Gastroesophageal sphincter (tissue), 3 donors: ENCODE data around the gene B3GNT5.

Source experiments
- POLR2A ChIP-seq, 2 donors: fragments of 450-650 bp; IDR thresholded peaks; one replicate each; pipeline ENCODE4 v1.6.1; 2017; ENCODE audit warnings: antibody characterized with exemption in 2 of 2, mild to moderate bottlenecking in 2 of 2, moderate library complexity in 1 of 2
- POLR2AphosphoS5 ChIP-seq: sonication (generic); formaldehyde crosslinking; IDR thresholded peaks from one replicate; pipeline ENCODE4 v1.6.1; 2017; ENCODE audit warnings: antibody characterized with exemption
- TF ChIP-seq, protein P1 (sequence below), 4 experiments: fragments of 200-600 bp in 2 of 4; fragments of 450-650 bp in 2 of 4; sonication (generic) in 1 of 4; IDR thresholded peaks; one replicate each; pipeline ENCODE4 v1.5.1; 2017 to 2019; ENCODE audit warnings: antibody characterized with exemption in 4 of 4, mild to moderate bottlenecking in 2 of 4, moderate library complexity in 2 of 4

DNA sequence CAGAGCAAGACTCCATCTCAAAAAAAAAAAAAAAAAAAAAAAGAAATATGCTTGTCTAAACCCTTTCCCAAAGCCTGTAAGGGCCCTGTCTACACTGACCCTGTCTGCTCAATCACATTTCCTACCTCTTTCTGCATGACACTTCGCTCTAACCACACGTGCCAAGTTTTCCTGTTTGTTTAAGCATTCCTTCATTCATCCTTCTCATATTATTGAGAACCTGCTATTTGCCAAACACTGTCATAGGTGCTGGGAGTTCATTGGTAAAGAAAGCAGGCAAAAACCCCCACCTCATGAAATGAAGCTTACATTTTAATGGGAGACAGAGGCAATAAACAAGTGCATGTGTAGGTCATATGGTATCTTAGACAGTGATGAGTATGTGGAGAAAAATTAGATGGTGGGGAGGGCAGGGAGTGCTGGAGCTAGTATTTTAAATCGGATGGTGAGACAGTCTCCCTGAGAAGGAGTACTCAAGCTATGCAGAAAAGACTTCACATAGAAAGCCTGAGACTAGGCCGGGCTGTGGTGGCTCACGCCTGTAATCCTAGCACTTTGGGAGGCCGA lies 48.0 kb downstream of the B3GNT5 start:
- TF ChIP-seq, protein P1, sequence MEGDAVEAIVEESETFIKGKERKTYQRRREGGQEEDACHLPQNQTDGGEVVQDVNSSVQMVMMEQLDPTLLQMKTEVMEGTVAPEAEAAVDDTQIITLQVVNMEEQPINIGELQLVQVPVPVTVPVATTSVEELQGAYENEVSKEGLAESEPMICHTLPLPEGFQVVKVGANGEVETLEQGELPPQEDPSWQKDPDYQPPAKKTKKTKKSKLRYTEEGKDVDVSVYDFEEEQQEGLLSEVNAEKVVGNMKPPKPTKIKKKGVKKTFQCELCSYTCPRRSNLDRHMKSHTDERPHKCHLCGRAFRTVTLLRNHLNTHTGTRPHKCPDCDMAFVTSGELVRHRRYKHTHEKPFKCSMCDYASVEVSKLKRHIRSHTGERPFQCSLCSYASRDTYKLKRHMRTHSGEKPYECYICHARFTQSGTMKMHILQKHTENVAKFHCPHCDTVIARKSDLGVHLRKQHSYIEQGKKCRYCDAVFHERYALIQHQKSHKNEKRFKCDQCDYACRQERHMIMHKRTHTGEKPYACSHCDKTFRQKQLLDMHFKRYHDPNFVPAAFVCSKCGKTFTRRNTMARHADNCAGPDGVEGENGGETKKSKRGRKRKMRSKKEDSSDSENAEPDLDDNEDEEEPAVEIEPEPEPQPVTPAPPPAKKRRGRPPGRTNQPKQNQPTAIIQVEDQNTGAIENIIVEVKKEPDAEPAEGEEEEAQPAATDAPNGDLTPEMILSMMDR (IDR thresholded peaks at IDR 0.05): no peak
- TF ChIP-seq POLR2AphosphoS5: no peak
- no peak for TF ChIP-seq POLR2A (IDR thresholded peaks at IDR 0.05)
